HG03064 (cell line): ENCODE data around the gene COG1.

Experiments used
- ATAC-seq: cut with Tn5 transposase; IDR thresholded peaks from one replicate; pipeline ENCODE4 v1.9.1; 2021; ENCODE audit warnings: low read depth; ENCODE audit not compliant: unreplicated experiment

COG1 gene

DNA sequence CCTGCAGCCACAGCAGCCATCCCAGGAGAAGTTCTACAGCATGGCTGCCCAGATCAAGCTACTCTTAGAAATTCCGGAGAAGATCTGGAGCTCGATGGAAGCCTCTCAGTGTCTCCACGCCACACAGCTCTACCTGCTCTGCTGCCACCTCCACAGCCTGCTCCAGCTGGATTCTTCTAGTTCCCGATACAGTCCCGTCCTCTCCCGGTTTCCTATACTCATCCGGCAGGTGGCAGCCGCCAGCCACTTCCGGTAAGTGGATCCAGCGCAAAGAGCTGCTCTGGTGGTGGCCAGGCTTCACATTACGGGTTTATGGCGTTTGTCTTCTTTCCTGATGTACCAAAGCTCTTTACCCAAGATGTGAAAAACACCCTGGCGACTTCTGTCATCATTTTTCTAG lies 3.6 kb downstream of the COG1 start:
- no peak for ATAC-seq

DNA sequence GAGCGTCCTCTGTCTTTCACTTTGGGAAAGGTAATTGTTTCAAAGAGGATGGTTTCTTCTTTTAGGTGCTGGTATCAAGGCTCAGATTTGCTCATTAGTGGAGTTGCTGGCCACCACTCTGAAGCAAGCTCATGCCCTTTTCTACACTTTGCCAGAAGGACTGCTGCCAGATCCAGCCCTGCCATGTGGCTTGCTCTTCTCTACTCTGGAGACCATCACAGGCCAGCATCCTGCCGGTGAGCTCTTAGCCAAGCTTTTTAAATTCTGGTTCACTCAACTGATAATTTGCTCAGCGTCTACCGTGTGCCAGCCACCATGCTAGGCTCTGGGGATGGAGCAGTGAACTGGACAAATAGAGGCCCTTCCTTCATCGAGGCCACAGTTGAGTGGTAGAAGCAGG lies 4.3 kb downstream of the COG1 start:
- no peak for ATAC-seq

DNA sequence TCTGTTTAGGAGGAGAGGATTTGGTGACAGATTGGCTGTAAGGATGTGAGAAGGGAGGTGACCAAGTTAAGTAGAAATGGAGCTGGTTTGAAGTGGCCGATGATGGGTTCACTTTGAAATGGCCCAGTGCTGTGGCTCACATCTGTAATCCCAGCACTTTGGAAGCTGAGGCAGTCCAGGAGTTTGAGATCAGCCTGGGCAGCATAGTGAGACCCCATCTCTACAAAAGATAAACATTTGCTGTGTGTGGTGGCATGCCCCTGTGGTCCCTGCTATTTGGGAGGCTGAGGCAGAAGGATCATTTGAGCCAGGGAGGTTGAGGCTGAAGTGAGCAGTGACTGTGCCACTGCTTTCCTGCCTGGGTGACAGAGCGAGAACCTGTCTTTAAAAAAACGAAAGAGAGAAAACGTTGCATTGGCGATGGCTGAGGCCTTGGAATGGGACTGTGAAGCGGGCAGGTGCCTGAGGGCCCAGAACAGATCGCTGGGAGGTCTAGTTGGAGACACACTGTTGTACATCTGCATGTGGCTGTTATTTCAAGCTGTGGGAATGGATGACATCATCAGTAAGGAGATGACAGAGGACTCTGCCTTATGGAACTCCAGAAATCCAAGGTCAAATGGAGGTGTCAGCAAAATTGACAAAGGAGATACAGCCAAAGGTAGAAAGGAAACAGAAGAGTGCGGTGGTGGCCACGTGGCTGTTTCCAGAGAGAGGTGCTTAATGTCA lies 5.5 kb downstream of the COG1 start:
- ATAC-seq = no peak

DNA sequence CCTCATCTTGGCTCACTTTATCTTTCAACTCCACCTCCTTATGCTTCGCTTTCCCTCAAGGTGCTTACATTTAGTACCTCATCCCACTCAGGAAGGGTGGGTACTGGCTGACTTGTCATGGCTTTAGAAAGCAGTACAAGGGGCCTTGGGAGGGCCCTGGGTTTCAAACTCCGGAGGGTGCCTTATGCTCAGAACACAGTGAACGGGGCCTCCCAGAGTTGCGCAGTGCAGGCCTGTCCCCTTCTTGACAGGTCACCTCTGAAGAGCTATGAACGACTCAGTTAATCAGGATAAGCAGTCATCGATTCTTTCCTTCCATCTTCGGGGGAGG lies 6.0 kb downstream of the COG1 start:
- ATAC-seq = no peak

- no peak for ATAC-seq
Observed at GRCh38 chr17:73199751-73200317, 7.0 kb downstream of the COG1 start.

DNA sequence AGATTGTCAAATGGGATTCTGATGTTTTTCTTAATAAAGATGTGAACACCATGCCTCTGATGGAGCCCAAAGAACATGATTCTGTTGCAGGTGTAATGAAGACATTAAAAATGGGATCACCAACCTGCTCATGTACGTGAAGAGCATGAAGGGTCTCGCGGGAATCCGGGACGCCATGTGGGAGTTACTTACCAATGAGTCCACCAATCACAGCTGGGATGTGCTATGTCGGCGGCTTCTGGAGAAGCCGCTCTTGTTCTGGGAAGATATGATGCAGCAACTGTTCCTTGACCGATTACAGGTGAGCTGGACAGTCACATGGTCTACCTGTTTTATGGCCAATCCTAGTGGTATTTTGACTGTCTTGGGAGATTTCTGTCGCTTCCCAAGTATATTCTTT lies 7.6 kb downstream of the COG1 start:
- no peak for ATAC-seq

- ATAC-seq = no peak
Observed at GRCh38 chr17:73201215-73202069, 8.6 kb downstream of the COG1 start.

- ATAC-seq = no peak
Observed at GRCh38 chr17:73203135-73203787, 10.4 kb downstream of the COG1 start.

- ATAC-seq = no peak
Observed at GRCh38 chr17:73203788-73204479, 11.1 kb downstream of the COG1 start.

DNA sequence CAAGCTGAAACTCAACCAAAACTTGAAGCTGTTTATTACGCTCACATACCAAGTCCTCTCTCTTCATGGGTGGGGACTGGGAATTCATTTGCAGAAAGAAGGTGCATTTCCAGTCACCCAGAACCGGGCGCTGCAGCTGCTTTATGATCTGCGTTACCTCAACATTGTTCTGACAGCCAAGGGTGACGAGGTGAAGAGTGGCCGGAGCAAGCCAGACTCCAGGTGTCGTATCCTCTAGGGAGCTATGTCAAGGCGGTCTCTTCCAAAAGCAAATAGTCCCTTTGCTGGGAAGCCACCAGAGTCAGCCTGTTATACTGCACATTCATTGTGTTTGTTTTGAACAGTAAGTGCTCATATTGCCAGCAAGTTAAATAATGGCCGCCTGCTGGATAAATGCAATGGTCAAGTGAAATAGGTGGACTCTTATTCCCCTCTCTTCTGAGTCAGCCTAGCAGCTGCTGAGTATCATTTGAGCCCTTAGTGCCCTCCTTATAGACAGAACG lies 12.7 kb downstream of the COG1 start:
- ATAC-seq = no peak

- ATAC-seq = no peak
Observed at GRCh38 chr17:73208139-73208827, 15.4 kb downstream of the COG1 start.

DNA sequence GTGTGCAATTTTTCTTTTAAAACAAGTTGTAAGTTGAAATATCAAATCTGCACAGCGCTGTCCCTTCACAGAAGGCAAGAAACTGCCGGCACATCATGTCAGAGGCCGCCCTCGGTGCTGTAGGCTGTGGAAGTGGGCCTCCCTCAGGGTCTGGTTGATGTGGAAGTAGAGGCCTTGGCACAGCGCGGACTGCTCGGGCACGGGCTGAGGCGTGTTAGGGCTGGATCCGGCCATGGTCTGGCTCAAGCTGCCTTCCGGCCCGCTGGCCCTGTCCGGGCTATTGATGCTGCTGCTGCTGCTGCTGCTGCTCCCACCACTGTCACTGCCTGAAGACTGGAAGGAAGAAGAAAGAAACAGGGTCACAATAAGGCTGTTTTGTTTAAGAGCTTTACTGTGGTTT lies 16.6 kb downstream of the COG1 start:
- no peak for ATAC-seq

DNA sequence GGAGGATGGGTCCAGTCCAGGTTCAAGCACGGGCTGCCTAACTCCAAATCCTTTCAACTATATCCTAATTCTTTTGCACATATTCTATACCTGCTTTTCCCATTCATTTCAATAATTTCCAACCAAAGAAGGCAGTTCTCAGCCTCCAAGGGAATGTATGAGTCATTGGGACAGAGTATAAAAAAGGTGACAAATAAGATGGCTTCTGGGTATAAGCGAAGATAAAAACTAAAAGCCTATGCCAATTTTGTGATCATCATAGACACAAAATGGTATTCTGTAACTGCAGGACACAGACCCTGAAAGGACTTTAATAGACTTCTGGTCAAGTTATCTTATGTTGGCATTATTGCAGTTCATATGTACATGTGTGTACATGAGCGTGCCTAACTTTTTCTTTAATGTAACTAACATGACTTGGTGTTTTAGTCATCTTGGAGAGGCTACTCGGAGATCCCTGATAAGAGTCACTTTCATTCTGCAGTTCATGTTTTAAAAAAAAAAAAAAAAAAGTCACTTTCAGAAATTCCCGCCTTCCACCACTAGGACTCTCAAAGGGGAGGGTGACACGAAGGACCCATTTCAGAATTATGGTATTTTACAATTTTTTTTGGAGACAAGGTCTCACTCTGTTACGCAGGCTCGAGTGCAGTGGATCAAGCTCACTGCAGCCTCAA lies 17.3 kb downstream of the COG1 start:
- ATAC-seq = no peak

DNA sequence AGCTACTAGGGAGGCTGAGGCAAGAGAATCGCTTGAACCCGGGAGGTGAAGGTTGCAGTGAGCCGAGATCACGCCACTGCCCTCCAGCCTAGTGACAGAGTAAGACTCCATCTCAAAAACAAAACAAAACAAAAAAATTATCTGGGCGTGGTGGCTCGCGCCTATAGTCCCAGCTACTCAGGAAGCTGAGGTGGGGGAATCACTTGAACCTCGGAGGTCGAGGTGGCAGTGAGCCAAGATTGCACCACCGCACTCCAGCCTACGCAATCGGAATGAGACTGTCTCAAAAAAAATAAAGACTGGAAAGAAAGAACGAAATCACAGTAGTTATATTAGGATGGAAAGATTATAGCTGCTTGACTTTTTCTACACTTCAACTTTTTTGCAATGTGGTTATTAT lies 18.9 kb downstream of the COG1 start:
- ATAC-seq = no peak

DNA sequence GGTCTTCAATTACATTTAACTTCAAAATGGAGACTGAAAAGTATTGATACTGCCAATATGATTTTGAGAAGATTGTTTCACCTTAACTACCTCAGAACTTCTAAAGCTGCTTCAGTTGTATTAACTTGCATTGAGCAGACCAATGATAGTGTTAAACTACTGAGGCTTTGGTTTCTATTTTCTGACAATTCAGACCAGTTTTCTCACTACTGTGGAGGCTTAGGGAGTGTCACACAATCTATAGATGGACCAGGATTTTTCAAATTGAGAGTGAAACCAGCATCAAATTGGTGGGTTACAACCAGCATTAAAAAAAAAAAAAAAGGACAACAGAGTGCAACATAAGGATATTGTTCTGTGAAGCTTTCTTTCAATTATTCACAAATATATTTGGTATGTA lies 21.2 kb downstream of the COG1 start:
- ATAC-seq = no peak

- ATAC-seq = no peak
Observed at GRCh38 chr17:73214851-73215250, 22.0 kb downstream of the COG1 start.

GRCh38 chr17:73215447-73215846 lies 22.6 kb downstream of the COG1 start:
- ATAC-seq = no peak

- no peak for ATAC-seq
Observed at GRCh38 chr17:73223626-73224230, 30.9 kb downstream of the COG1 start.

DNA sequence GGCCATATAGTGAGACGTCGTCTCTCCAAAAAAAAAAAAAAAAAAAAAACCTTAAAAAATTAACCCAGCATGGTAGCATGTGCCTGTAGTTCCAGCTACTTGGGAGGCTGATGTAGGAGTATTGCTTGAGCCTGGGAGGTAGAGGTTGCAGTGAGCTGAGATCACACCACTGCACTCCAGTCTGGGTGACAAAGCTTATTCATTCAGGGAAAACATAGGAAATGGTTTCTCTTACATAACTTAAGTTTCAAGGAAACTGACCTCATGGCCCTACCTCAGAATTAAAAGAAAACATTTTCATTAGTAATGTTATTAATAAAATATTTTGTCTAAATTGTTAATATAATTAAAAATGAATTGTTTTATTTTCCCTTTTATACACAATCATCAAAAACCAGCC lies 31.4 kb downstream of the COG1 start:
- ATAC-seq = no peak
